Progenitor cell of endocrine pancreas (in vitro differentiated cells): ENCODE data around the gene WDR48. TPM values are rescaled to one million over a fixed set of nuclear protein-coding genes. Genes with fewer than 3 reads are reported as not detected.
A peak's percentile ranks its signal among the peaks of the same experiment; 100 is the strongest.

Experiments used
- DNase-seq: peaks from one replicate; pipeline ENCODE4 v3.0.0; 2021; ENCODE audit warnings: low spot score; ENCODE audit not compliant: unreplicated experiment
- H3K27ac Mint-ChIP-seq: 2 replicates; pipeline ENCODE4 v1.8.0; 2021; ENCODE audit warnings: mild to moderate bottlenecking, moderate library complexity, mixed read lengths
- H3K27me3 Mint-ChIP-seq: 2 replicates; pipeline ENCODE4 v1.8.0; 2021; ENCODE audit warnings: mixed read lengths
- H3K36me3 Mint-ChIP-seq: 2 replicates; pipeline ENCODE4 v1.8.0; 2022; ENCODE audit warnings: mixed read lengths; ENCODE audit not compliant: insufficient read depth
- H3K4me1 Mint-ChIP-seq: 2 replicates; pipeline ENCODE4 v1.8.0; 2021; ENCODE audit warnings: low read depth, mixed read lengths
- H3K4me3 Mint-ChIP-seq: 2 replicates; pipeline ENCODE4 v1.8.0; 2021; ENCODE audit warnings: low read depth, mild to moderate bottlenecking, moderate library complexity, mixed read lengths
- H3K9me3 Mint-ChIP-seq: 2 replicates; pipeline ENCODE4 v1.8.0; 2021; ENCODE audit warnings: low read depth, mixed read lengths
- CTCF ChIP-seq: fragments of 200-600 bp; sonication (generic); IDR thresholded peaks from one replicate; pipeline ENCODE4 v1.5.0; 2021; ENCODE audit warnings: antibody characterized with exemption, mild to moderate bottlenecking; ENCODE audit not compliant: unreplicated experiment
- total RNA-seq: library from RNA; stranded (reverse); gene quantifications from 2 replicates; pipeline ENCODE4 v1.2.1, GENCODE V29; 2021

The WDR48 gene
- total RNA-seq, 1 donor from 2014 or later = 78.3 TPM

- peaks cover 24% of the 10 kb centered on the region for H3K4me1 Mint-ChIP-seq
These were observed 11.3 kb downstream of the WDR48 start for GRCh38 chr3:39063143-39063542.

GRCh38 chr3:39064646-39065045 is 12.8 kb downstream of the WDR48 start:
- Mint-ChIP-seq H3K27me3 (no peaks in the 10 kb centered on the region), H3K4me1 (peaks cover 22% of the 10 kb centered on the region), H3K27ac (no peak overlapping the region), H3K9me3 (no peaks in the 10 kb centered on the region), H3K4me3 (no peak overlapping the region), H3K36me3 (peaks cover 7% of the 10 kb centered on the region)
- TF ChIP-seq CTCF = no peak
- DNase-seq = no peak

More at GRCh38 chr3:39063143-39063542, 11.3 kb downstream of the WDR48 start:
- Mint-ChIP-seq H3K36me3 (peaks cover 12% of the 10 kb centered on the region), H3K27me3 (no peaks in the 10 kb centered on the region), H3K9me3 (no peaks in the 10 kb centered on the region), H3K4me3 (no peak overlapping the region), H3K27ac (peak overlapping the region; percentile 57)
- no peak for TF ChIP-seq CTCF
- no peak for DNase-seq

GRCh38 chr3:39065197-39065596 is 13.4 kb downstream of the WDR48 start:
- H3K4me1 Mint-ChIP-seq = peaks cover 22% of the 10 kb centered on the region
- H3K4me3 Mint-ChIP-seq = no peak overlapping the region
- TF ChIP-seq CTCF = peak; percentile 50
- DNase-seq = no peak
- H3K27me3 Mint-ChIP-seq = no peaks in the 10 kb centered on the region
- no peak overlapping the region for H3K27ac Mint-ChIP-seq
- H3K9me3 Mint-ChIP-seq = no peaks in the 10 kb centered on the region
- H3K36me3 Mint-ChIP-seq = peaks cover 8% of the 10 kb centered on the region

GRCh38 chr3:39067286-39067685 is 15.5 kb downstream of the WDR48 start:
- H3K27me3 Mint-ChIP-seq = no peaks in the 10 kb centered on the region
- peaks cover 8% of the 10 kb centered on the region for H3K36me3 Mint-ChIP-seq
- H3K27ac Mint-ChIP-seq = no peak overlapping the region
- H3K4me1 Mint-ChIP-seq = peaks cover 12% of the 10 kb centered on the region
- no peaks in the 10 kb centered on the region for H3K9me3 Mint-ChIP-seq
- no peak overlapping the region for H3K4me3 Mint-ChIP-seq
- TF ChIP-seq CTCF = no peak
- no peak for DNase-seq

- peaks cover 6% of the 10 kb centered on the region for H3K4me1 Mint-ChIP-seq
- no peak for TF ChIP-seq CTCF
- H3K9me3 Mint-ChIP-seq = no peaks in the 10 kb centered on the region
- H3K27me3 Mint-ChIP-seq = no peaks in the 10 kb centered on the region
- DNase-seq = no peak
- H3K36me3 Mint-ChIP-seq = peaks cover 10% of the 10 kb centered on the region
- no peak overlapping the region for H3K27ac Mint-ChIP-seq
- no peak overlapping the region for H3K4me3 Mint-ChIP-seq
These were observed 16.7 kb downstream of the WDR48 start for GRCh38 chr3:39068556-39068955.
